HCT116 (cell line): ENCODE results near the gene CRACDL. TPM values are rescaled to one million over a fixed set of nuclear protein-coding genes. Genes with fewer than 3 reads are reported as not detected.

Experiments
- ATAC-seq: fragments of 200-7000 bp; cut with Tn5 transposase; 2 replicates; pipeline ENCODE4 v1.9.1; 2020; ENCODE audit warnings: mild to moderate bottlenecking, moderate library complexity
- BruUV-seq: library from RNA; stranded (reverse); fragments of 400-500 nt; replicated peaks from 2 replicates; lab custom pipeline; 2021; lab: Mats Ljungman, UMichigan
- CTCF ChIA-PET: fragments of 300-600 bp; sonication (Branson Sonifier 250); formaldehyde crosslinking; loops from one replicate; lab custom pipeline; 2021; ENCODE audit warnings: antibody characterized with exemption; lab: Charles Lee
- POLR2A ChIA-PET: fragments of 300-600, 350-600 bp; sonication (Branson Sonifier 250); formaldehyde crosslinking; loops from one replicate; lab custom pipeline; 2021; ENCODE audit warnings: antibody characterized with exemption; lab: Charles Lee
- RAD21 ChIA-PET, 2 experiments: fragments of 300-600 bp; sonication (Branson Sonifier 250); formaldehyde crosslinking; loops; one replicate each; lab custom pipeline; 2023; ENCODE audit warnings: low total read pairs in 2 of 2; ENCODE audit not compliant: uncharacterized antibody in 2 of 2, unreplicated experiment in 2 of 2, low non-redundant PET in 1 of 2; lab: Charles Lee
- DNase-seq: peaks from one replicate; pipeline ENCODE4 v3.0.0-alpha.2; 2010; ENCODE audit warnings: low read depth, low spot score
- H2AFZ ChIP-seq: fragments of 200-600 bp; shearing (Covaris generic), sonication (generic); 2 replicates; pipeline ENCODE4 v1.6.1; 2017; ENCODE audit warnings: low read depth, mixed run types, mixed read lengths, antibody characterized with exemption, low read length; ENCODE audit not compliant: poor library complexity, severe bottlenecking
- H3K27ac ChIP-seq: 2 replicates; pipeline ENCODE4 v1.5.1; 2012; ENCODE audit warnings: low read depth, low read length
- H3K27me3 ChIP-seq: fragments of 200-600 bp; sonication (generic); 2 replicates; pipeline ENCODE4 v1.6.1; 2016; ENCODE audit warnings: mixed run types, low read length, mixed read lengths; ENCODE audit not compliant: insufficient read depth
- H3K36me3 ChIP-seq, 2 experiments: fragments of 200-500 bp in 1 of 2; fragments of 200-600 bp in 1 of 2; sonication (Bioruptor generic) in 1 of 2; sonication (generic) in 1 of 2; 2 replicates each; pipeline versions ENCODE4 v1.5.1 to v1.6.1; 2014 to 2016; ENCODE audit warnings: low read length in 2 of 2, inconsistent platforms in 1 of 2, mixed read lengths in 1 of 2, mixed run types in 1 of 2; ENCODE audit not compliant: insufficient read depth in 2 of 2, control insufficient read depth in 1 of 2
- H3K4me1 ChIP-seq, 2 experiments: fragments of 200-600 bp in 1 of 2; sonication (generic) in 1 of 2; 2 replicates each; pipeline versions ENCODE4 v1.5.1 to v1.6.1; 2012 to 2017; ENCODE audit warnings: low read length in 2 of 2, inconsistent platforms in 1 of 2, mild to moderate bottlenecking in 1 of 2, mixed read lengths in 1 of 2, mixed run types in 1 of 2, moderate library complexity in 1 of 2; ENCODE audit not compliant: insufficient read depth in 2 of 2, control insufficient read depth in 1 of 2
- H3K4me2 ChIP-seq: fragments of 200-600 bp; sonication (generic); 2 replicates; pipeline ENCODE4 v1.6.1; 2017; ENCODE audit warnings: mixed run types, low read length, mixed read lengths
- H3K4me3 ChIP-seq, 2 experiments: fragments of 200-600 bp in 1 of 2; sonication (generic) in 1 of 2; replicated peaks in 1 of 2; 2 replicates each; pipeline ENCODE4 v1.5.1; 2011 to 2016; ENCODE audit warnings: low read length in 2 of 2, control low read depth in 1 of 2, low read depth in 1 of 2, mild to moderate bottlenecking in 1 of 2, mixed read lengths in 1 of 2, mixed run types in 1 of 2
- H3K79me2 ChIP-seq: fragments of 200-600 bp; sonication (generic); 2 replicates; pipeline ENCODE4 v1.6.1; 2017; ENCODE audit warnings: mild to moderate bottlenecking, mixed run types, low read length, moderate library complexity, mixed read lengths; ENCODE audit not compliant: insufficient read depth
- H3K9ac ChIP-seq: fragments of 200-600 bp; sonication (generic); 2 replicates; pipeline ENCODE4 v1.6.1; 2016; ENCODE audit warnings: low read length, mixed read lengths
- H3K9me2 ChIP-seq: fragments of 200-600 bp; sonication (generic), shearing (Covaris generic); 2 replicates; pipeline ENCODE4 v1.6.1; 2017; ENCODE audit warnings: mixed run types, mild to moderate bottlenecking, moderate library complexity; ENCODE audit not compliant: insufficient read depth
- H3K9me3 ChIP-seq, 2 experiments: fragments of 200-500 bp in 1 of 2; fragments of 200-600 bp in 1 of 2; sonication (Bioruptor generic) in 1 of 2; sonication (generic) in 1 of 2; 2 replicates each; pipeline ENCODE4 v1.6.1; 2014 to 2017; ENCODE audit warnings: low read length in 2 of 2, mixed read lengths in 2 of 2, inconsistent platforms in 1 of 2, low read depth in 1 of 2, mild to moderate bottlenecking in 1 of 2, mixed run types in 1 of 2, moderate library complexity in 1 of 2; ENCODE audit not compliant: control insufficient read depth in 1 of 2, insufficient read depth in 1 of 2
- H4K20me1 ChIP-seq: fragments of 200-600 bp; sonication (generic), shearing (Covaris generic); 2 replicates; pipeline ENCODE4 v1.6.1; 2017; ENCODE audit warnings: mixed run types, mild to moderate bottlenecking, moderate library complexity; ENCODE audit not compliant: insufficient read depth
- CEBPB ChIP-seq: IDR thresholded peaks from 2 replicates; pipeline ENCODE4 v1.6.1; 2012; ENCODE audit warnings: low read depth
- EGR1 ChIP-seq: IDR thresholded peaks from 2 replicates; pipeline ENCODE4 v1.6.1; 2012; ENCODE audit warnings: low read depth
- EZH2 ChIP-seq: fragments of 200-600 bp; sonication (generic); IDR thresholded peaks from 2 replicates; pipeline ENCODE4 v1.6.1; 2017; ENCODE audit warnings: antibody characterized with exemption, mixed run types
- FOSL1 ChIP-seq: IDR thresholded peaks from 2 replicates; pipeline ENCODE4 v1.6.1; 2012; ENCODE audit warnings: low read depth
- JUND ChIP-seq: IDR thresholded peaks from 2 replicates; pipeline ENCODE4 v1.6.1; 2012
- RAD21 ChIP-seq: IDR thresholded peaks from 2 replicates; pipeline ENCODE4 v1.6.1; 2012; ENCODE audit warnings: low read depth, mild to moderate bottlenecking
- REST ChIP-seq: IDR thresholded peaks from 2 replicates; pipeline ENCODE4 v1.6.1; 2012; ENCODE audit warnings: low read depth
- SP1 ChIP-seq: IDR thresholded peaks from 2 replicates; pipeline ENCODE4 v1.6.1; 2012; ENCODE audit warnings: low read depth
- SRF ChIP-seq: IDR thresholded peaks from 2 replicates; pipeline ENCODE4 v1.6.1; 2012; ENCODE audit warnings: low read depth
- TCF7L2 ChIP-seq: IDR thresholded peaks from 2 replicates; pipeline ENCODE4 v1.7.0; 2011; ENCODE audit warnings: borderline replicate concordance, inconsistent platforms; ENCODE audit not compliant: insufficient read depth, insufficient read length; ENCODE audit errors: extremely low read depth
- YY1 ChIP-seq: IDR thresholded peaks from 2 replicates; pipeline ENCODE4 v1.6.1; 2011; ENCODE audit warnings: low read length, low read depth, moderate library complexity, mild to moderate bottlenecking; ENCODE audit not compliant: insufficient replicate concordance; ENCODE audit errors: extremely low read depth
- ZNF274 ChIP-seq: fragments of 200-500 bp; sonication (Bioruptor generic); IDR thresholded peaks from 2 replicates; pipeline ENCODE4 v1.6.1; 2014; ENCODE audit warnings: mild to moderate bottlenecking, low read depth, low read length, inconsistent platforms
- intact Hi-C: fragments of 100-400 bp; cut with micrococcal nuclease; formaldehyde crosslinking; loops from 2 replicates; pipeline ENCODE4 v1.10.0; 2022
- total RNA-seq: library from RNA; stranded (reverse); gene quantifications from one replicate; pipeline ENCODE4 v1.2.1, GENCODE V29; 2021; ENCODE audit not compliant: unreplicated experiment

The CRACDL gene
- total RNA-seq, 1 experiment from 2014 or later = 1.1 TPM

- intact Hi-C loops = no loop called here
- DNase-seq (no peak), ATAC-seq (no peak)
- H3K79me2 ChIP-seq = no peaks in the 10 kb centered on the region
- no peak for TF ChIP-seq TCF7L2
- no peak for TF ChIP-seq EZH2
- no peak for TF ChIP-seq FOSL1
- H3K9me2 ChIP-seq = no peaks in the 10 kb centered on the region
- H3K4me1 ChIP-seq = no peaks in the 10 kb centered on the region
- BruUV-seq = no TSS peak
- CTCF ChIA-PET = no interaction called here
- no peaks in the 10 kb centered on the region for H3K9me3 ChIP-seq
- no peak overlapping the region for H3K9ac ChIP-seq
- no peak overlapping the region for H3K27ac ChIP-seq
- H3K4me3 ChIP-seq = no peak overlapping the region
- RAD21 ChIA-PET = interaction anchor here in 1 of 2 experiments (0.7 kb wide), 1 partner anchor 183 kb away, joined by 3 read pairs; no protein-coding TSS in a partner anchor
- H2AFZ ChIP-seq = no peak overlapping the region
- POLR2A ChIA-PET = no interaction called here
- H3K27me3 ChIP-seq = no peaks in the 10 kb centered on the region
- H3K4me2 ChIP-seq = no peak overlapping the region
- no peaks in the 10 kb centered on the region for H4K20me1 ChIP-seq
- no peaks in the 10 kb centered on the region for H3K36me3 ChIP-seq
These were observed 59.3 kb downstream of the CRACDL start for GRCh38 chr2:98876741-98877140.

- intact Hi-C loops = loop anchor here (2.0 kb wide), 1 partner anchor 13 kb away; no protein-coding TSS in a partner anchor
These were observed 60.3 kb downstream of the CRACDL start for GRCh38 chr2:98875746-98876145.

More at GRCh38 chr2:98875746-98876145, 60.3 kb downstream of the CRACDL start:
- no TSS peak for BruUV-seq
- CTCF ChIA-PET = no interaction called here
- TF ChIP-seq RAD21 = no peak
- TF ChIP-seq SRF = no peak
- TF ChIP-seq ZNF274 = no peak
- no peak for TF ChIP-seq SP1
- no peak for TF ChIP-seq YY1
- TF ChIP-seq TCF7L2 = no peak
- TF ChIP-seq JUND = no peak
- TF ChIP-seq REST = no peak
- TF ChIP-seq EGR1 = no peak
- TF ChIP-seq EZH2 = no peak
- no peak for TF ChIP-seq CEBPB
- TF ChIP-seq, all 23 proteins: peak for 0
- H3K4me3 ChIP-seq = no peak overlapping the region
- no peaks in the 10 kb centered on the region for H4K20me1 ChIP-seq
- H3K4me2 ChIP-seq = no peak overlapping the region
- ChIA-PET RAD21 (no interaction called here), POLR2A (no interaction called here)
- H2AFZ ChIP-seq = no peak overlapping the region
- H3K9ac ChIP-seq = no peak overlapping the region
- no peaks in the 10 kb centered on the region for H3K36me3 ChIP-seq
- no peaks in the 10 kb centered on the region for H3K9me3 ChIP-seq
- no peaks in the 10 kb centered on the region for H3K4me1 ChIP-seq
- H3K9me2 ChIP-seq = no peaks in the 10 kb centered on the region
- ATAC-seq = no peak
- no peak overlapping the region for H3K27ac ChIP-seq
- H3K27me3 ChIP-seq = no peaks in the 10 kb centered on the region
- no peaks in the 10 kb centered on the region for H3K79me2 ChIP-seq
- DNase-seq = no peak
